GM18505 (cell line): Measurements from ENCODE around the gene RNF10.
A peak's percentile ranks its signal among the peaks of the same experiment; 100 is the strongest.
"Not testable (repeated sequence)": the region's sequence is repeated elsewhere in the genome, so short reads cannot be mapped to it uniquely, and the experiment has no call there.

Experiments
- ATAC-seq: cut with Tn5 transposase; IDR thresholded peaks from one replicate; pipeline ENCODE4 v1.9.1; 2021; ENCODE audit not compliant: unreplicated experiment
- POLR2A ChIP-seq: IDR thresholded peaks from 4 replicates; pipeline ENCODE4 v1.6.1; 2011; ENCODE audit warnings: borderline replicate concordance; ENCODE audit not compliant: insufficient read depth, insufficient read length; ENCODE audit errors: extremely low read depth

The RNF10 gene

GRCh38 chr12:120598674-120599463 is 64.7 kb downstream of the RNF10 start:
- TF ChIP-seq POLR2A = no peak
- ATAC-seq = no peak

DNA sequence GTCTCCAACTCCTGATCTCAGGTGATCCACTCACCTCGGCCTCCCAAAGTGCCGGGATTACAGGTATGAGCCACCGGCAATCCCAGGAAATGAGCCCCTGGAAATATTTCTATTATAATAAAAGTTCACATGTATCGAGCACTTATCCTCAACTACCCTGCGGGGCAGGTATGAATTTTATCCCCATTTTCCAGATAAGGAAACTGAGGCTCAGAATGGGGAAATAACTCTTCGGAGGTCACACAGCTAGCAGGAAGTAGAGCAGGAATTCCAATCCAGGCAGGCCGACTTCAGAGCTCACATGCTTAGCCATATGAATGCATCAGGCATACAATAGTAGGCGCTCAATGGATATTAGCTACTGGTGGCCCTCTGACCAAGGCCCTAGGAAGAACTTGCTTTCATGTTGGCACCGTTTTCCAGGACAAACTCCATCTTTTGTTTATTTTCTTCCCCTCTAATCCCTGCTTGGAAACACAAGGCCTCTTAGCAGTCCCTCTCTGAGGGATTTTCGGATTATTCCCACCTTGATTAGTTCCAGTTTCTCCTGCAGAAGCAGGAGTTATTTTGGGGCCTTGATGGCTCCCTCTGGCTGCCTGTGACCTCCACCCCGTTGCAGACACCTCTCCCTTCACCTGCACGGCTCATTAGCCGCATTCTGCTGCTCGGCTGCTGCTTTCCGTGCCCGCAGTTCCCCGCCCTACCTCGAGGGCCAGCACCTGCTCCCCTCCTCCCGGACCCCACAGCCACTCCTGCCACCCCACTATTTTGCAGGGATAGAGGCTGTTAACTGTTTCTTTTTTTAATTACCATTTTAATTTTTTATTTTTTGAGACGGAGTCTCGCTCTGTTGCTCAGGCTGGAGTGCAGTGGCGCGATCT is 65.8 kb downstream of the RNF10 start:
- no peak for TF ChIP-seq POLR2A
- ATAC-seq = no peak

GRCh38 chr12:120602416-120602815 is 68.3 kb downstream of the RNF10 start:
- ATAC-seq = not testable (repeated sequence)

DNA sequence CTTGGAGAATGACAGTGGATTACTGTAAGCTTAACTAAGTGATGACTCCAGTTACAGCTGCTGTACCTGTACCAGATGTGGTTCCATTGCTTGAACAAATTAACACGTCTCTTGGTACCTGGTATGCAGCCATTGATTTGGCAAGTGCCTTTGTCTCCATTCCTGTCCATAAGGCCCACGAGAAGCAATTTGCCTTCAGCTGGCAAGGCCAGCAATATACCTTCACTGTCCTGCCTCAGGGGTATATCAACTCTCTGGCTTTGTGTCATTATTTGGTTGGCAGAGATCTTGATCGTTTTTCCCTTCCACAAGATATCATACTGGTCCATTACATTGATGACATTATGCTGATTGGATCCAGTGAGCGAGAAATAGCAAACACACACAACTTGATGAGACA is 76.4 kb downstream of the RNF10 start:
- no peak for TF ChIP-seq POLR2A
- no peak for ATAC-seq

DNA sequence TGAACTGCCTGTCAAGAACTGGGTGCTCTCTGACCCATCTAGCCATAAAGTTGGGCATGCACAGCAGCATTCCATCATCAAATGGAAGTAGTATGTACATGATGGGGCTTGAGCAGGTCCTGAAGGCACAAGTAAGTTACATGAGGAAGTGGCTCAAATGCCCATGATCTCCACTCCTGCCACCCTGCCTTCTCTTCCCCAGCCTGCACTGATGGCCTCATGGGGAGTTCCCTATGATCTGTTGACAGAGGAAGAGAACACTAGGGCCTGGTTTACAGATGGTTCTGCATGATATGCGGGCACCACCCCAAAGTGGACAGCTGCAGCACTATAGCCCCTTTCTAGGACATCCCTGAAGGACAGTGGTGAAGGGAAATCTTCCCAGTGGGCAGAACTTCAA is 77.4 kb downstream of the RNF10 start:
- not testable (repeated sequence) for ATAC-seq

GRCh38 chr12:120614848-120615247 is 80.7 kb downstream of the RNF10 start:
- ATAC-seq = no peak
- no peak for TF ChIP-seq POLR2A

DNA sequence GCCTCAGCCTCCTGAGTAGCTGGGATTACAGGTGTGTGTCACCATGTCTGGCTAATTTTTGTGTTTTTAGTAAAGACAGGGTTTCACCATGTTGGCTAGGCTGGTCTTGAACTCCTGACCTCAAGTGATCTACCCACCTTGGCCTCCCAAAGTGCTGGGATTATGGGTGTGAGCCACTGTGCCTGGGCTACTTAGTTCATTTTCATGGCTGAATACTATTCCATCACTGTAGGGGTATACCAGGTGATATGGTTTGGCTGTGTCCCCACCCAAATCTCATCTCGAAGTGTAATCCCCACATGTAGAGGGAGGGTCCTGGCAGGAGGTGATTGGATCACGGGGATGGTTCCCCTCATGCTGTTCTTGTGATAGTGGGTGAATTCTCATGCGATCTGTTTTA is 83.0 kb downstream of the RNF10 start:
- not testable (repeated sequence) for ATAC-seq

DNA sequence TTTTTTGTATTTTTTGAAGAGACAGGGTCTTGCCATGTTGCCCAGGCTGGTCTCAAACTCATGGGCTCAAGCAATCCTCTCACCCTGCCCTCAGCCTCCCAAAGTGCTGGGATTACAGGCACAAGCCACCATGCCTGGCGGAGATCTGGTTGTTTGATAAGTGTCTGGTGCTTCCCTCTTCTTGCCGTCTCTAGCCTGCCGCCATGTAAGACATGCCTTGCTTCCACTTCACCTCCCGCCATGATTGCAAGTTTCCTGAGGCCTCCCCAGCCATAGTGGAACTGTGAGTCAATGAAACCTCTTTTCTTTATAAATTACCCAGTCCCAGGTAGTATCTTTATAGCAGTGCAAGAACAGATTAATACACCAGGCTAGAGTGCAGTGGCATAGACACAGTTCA is 83.6 kb downstream of the RNF10 start:
- ATAC-seq = not testable (repeated sequence)

GRCh38 chr12:120618954-120619615 is 84.9 kb downstream of the RNF10 start:
- no peak for TF ChIP-seq POLR2A

DNA sequence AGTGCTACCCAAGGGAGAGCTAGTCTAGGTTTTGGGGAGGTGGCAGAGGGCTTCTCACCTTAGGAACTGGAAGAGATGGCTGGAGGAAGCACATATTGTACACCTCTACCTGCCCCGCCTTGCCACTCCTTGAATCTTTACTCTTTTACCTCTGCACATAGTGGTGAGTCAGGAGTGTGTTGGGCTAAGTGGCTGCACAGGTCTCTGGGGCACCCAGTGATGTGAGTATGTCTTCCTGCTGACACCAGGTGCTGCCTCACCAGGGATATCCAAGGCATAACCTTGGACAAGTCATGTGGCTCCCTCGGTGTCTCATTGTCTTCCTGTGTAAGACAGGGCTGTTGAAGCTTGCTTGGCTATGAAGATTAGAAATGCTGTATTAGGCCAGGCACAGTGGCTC is 86.5 kb downstream of the RNF10 start:
- no peak for TF ChIP-seq POLR2A
- no peak for ATAC-seq

More at GRCh38 chr12:120618954-120619615, 84.9 kb downstream of the RNF10 start:
- no peak for ATAC-seq

DNA sequence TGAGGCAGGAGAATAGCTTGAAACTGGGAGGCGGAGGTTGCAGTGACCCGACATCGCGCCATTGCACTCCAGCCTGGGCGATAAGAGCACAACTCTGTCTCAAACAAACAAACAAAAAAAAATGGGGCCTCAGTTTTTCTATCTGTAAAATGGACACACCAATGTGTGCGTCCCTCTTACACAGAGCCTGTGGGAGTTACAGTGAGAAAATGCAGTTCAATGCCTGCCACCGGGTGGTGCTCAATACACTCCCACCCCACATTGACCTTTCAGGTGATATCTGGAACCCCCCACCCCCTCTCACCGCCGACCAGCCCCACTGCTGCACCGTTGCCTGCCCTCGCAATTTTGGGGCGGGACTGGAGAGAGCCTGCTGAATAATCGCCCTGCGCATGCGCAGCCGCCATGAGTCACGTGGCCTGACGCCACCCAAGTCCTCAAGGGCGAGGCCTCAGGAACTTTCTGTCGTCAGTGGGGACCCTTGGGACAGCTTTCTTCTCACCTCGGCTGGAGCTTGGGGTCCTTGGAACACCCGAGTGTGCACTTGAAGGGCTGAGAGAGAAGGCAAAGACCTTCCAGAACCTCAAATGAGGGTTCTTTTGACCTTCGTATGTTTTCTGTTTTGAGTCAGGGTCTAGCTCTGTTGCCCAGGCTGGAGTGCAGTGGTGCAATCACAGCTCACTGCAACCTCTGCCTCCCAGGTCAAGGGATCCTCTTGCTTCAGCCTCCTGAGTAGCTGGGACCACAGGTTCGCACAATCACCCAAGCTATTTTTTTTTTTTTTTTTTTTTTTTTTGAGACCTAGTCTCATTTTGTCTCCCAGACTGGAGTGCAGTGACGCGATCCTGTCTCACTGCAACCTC is 91.6 kb downstream of the RNF10 start:
- ATAC-seq = no peak
- peak; percentile 47 for TF ChIP-seq POLR2A
